Activated CD8-positive, alpha-beta memory T cell treated with anti-CD3 and anti-CD28 coated beads, Interleukin-2, amount 50 U/mL, for 48 hours (primary cell): ENCODE data around the gene USO1.
"Not testable (repeated sequence)": the region's sequence is repeated elsewhere in the genome, so short reads cannot be mapped to it uniquely, and the experiment has no call there.

Experiments
- DNase-seq: peaks from one replicate; pipeline ENCODE4 v3.0.0-alpha.2; 2020

Gene USO1

GRCh38 chr4:75771607-75772006 is 47.2 kb downstream of the USO1 start:
- no peak for DNase-seq

DNA sequence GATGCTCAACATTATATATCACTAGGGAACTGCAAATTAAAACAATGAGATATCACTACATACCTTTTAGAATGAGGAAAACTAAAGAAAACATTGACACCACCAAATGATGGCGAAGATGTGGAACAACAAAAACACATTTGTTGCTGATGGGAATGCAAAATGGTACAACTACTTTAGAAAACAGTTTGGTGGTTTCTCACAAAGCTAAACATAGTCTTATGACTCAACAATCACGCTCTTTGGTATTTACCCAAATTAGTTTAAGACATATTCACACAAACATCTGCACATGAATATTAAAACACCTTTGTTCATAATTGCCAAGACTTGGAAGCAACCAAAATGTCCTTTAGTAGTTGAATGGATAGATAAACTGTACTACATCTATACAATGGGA is 53.2 kb downstream of the USO1 start:
- no peak for DNase-seq

DNA sequence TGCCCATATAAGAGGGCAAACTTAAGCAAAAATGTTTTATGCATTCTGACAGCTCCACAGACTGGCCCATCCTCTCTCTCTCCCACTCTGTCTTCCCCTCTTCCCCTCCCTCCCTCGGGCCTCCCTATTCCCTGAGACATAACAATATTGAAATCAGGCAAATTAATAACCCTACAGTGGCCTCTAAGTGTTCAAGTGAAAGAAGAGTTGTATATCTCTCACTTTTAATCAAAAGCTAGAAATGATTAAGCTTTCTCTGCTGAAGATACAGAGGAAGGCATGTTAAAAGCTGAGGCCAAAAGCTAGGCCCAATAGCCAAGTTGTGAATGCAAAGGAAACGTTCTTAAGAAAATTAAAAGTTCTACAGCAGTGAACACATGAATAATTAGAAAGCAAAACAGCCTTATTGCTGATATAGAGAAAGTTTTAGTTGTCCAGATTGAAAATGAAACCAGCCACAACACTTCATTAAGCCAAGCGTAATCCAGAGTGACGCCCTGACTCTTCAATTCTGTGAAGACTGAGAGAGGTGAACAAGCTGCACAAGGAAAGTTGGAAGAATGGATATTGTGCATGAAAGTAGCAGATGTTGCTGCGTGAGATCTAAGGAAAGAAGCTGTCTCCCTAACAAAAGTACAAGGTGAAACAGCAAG is 54.9 kb downstream of the USO1 start:
- DNase-seq = no peak

DNA sequence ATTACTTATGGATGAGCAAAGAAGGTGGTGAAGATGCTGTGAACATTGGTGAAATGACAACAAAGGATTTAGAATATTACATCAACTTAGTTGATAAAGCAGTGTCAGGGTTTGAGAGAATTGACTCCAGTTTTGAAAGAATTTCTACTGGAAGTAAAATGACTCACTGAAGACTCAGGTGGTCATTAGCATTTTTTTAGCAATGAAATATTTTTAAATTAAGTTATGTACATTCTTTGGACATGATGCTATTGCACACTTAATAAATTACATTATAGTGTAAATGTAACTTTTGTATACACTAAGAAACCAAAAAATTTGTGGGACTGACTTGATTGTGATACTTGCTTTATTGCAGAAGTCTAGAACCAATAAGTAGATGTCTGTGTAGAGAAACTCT is 56.9 kb downstream of the USO1 start:
- no peak for DNase-seq

DNA sequence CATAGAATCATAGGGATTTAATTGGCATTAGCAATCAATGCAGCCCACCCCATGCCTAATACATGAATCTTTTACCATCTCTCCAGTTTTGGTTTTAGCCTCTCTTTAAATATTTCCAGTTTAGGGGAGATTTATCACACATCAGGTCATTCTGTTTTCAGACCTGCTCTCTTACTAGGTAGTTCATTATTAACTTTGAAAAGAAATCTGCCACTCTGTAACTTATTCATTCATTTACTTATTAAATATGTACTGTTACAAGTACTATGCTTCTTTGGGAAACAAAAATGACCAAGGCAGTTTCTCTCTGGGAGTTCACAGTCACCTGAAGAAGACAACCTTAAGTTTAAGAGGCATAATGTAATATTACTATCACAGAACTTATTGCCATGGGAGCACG is 62.1 kb downstream of the USO1 start:
- no peak for DNase-seq

DNA sequence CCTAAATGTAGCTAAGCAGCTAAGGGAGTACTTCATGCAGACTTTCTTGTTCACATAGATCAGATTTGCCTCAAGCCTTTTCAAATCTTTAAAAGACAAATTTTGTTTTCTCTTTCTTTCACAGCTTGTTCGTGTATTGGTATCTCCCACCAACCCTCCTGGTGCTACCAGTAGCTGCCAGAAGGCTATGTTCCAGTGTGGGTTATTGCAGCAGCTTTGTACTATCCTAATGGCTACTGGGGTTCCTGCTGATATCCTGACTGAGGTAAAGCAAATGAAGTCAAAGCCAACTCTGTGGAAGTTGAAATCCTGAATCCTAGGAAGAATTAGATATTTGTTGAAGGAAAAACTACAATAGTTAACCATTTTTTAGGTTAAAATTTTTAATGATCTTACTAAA is 62.6 kb downstream of the USO1 start:
- DNase-seq = no peak

DNA sequence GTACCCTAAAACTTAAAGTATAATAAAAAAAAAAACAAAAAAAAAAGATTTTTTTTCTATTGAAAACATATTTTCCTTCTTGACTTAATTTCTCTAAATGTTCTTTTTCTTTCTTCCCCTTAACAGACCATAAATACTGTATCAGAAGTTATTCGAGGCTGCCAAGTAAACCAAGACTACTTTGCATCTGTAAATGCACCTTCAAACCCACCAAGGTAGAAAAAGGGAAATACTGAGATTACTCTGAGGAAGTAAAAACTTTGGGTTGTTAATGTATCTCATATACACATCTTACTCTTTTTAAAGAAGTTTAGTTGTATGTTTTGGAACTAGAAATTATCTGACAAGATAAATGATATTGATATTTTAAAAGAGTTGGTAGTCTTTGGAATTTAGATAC is 65.6 kb downstream of the USO1 start:
- no peak for DNase-seq

DNA sequence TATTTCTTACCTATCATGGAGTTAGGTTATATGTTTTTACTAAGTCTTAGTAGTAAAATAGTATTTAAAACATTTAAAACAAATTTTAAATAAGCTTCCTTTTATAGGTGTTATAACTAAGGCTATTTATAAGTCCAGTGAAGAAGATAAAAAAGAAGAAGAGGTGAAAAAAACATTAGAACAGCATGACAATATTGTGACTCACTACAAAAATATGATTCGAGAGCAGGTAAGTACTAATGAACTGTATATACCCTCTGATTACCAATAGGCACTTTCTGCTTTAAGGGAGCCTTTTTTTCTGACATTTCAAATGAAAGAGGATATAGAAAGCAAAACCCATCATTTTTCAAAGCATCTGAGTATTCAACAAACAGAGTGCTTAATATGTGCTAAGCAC is 76.6 kb downstream of the USO1 start:
- no peak for DNase-seq

DNA sequence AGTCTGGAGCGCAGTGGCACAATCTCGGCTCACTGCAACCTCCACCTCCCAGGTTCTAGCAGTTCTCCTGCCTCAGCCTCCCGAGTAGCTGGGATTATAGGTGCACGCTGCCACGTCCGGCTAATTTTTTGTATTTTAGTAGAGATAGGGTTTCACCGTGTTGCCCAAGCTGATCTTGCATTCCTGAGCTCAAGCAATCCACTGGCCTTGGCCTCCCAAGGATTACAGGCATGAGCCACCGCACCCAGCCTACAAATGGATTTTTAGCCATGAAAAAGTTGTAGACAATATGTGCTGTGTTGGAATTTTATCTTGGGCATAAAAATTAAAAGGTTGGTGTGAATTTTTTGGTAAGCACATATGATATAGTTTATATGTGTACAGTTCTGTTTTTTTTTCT is 81.7 kb downstream of the USO1 start:
- DNase-seq = not testable (repeated sequence)

DNA sequence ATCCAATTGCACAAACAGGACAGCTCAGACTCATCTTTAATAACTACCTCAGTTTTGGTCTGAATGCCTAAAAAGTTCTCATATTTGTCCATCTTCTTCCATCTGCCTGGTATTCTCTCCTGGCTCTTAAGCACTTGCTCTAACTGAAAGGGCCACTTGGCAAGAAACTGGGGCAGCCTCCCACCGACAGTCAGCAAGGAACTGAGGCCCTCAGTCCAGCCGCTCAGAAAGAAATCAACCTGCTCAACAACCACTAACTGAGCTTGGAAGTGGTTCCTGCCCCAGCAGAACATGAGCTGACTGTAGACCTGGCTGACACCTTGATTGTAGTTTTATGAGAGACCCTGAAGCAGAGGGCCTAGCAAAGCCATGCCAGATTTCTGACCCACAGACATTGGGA is 93.5 kb downstream of the USO1 start:
- no peak for DNase-seq

DNA sequence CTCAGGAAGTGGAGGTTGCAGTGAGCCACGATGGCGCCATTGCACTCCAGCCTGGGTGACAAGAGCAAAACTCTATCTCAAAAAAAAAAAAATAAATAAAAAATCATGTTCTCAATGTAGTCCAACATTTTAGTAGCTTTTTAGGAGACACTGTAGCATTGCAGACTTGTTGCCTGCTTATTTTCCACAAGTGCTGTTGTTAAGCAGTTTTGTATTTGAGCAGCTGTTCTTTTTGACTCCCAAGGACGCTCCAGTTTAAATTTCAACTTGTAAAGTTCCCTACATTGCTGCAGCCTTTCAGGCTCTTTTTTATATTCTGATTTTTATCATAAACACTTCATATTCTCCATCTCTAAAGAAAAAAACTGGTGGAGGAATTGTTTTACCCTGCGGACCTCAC is 94.7 kb downstream of the USO1 start:
- no peak for DNase-seq

GRCh38 chr4:75820197-75820596 is 95.8 kb downstream of the USO1 start:
- no peak for DNase-seq

DNA sequence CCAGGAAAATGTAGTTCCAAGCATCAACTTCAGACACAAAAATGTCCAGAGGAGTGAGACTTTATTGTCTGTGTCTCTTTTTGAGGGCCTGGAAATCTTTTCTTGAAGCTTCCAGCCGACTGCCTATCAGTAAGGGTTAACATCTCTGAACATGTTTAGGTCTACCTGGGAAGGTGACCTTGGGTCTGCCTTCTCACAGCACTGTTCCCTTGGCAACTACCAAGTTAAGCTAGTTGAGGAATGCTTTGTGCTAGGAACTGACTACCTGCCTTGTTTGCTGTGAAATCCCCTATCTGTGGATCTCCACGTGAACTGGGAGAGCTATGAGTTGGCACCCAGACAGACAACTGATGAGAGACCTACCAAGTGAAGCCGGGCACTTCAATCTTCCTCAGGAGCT is 96.3 kb downstream of the USO1 start:
- DNase-seq = no peak

DNA sequence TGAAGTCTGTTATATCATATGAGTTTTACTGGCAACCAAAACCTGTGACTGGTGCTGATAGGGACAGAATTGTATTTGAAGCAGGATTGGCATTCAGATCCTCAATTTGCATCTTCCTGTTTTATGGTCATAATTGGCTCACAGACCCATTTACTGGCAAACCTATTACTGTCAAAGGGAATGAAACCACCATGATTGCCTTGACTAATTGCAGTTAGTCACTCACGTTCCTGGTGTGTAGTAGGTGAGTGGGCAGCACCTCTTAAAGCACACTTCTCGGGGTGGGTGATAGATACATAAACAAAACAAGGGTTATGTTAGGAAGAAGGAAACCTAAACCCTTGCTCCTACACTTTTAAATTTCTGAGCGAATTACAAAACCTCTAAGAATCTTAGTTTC is 96.8 kb downstream of the USO1 start:
- DNase-seq = no peak

GRCh38 chr4:75821966-75822365 is 97.6 kb downstream of the USO1 start:
- DNase-seq = no peak

DNA sequence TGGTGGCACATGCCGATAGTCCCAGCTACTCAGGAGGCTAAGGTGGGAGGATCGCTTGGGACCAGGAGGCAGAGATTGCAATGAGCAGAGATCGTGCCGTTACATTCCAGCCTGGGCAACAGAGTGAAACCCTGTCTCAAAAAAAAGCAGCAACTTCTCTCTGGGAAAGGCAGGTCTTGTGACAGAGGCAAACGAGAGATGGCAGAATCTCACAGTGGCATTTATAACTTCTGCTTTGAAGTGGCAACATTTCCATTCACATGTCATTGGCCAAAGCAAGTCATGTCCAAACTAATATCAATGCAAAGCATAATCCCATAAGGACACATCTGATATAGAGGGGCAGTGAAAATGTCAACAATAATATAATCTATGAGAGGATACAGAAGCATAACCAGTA is 98.0 kb downstream of the USO1 start:
- no peak for DNase-seq

DNA sequence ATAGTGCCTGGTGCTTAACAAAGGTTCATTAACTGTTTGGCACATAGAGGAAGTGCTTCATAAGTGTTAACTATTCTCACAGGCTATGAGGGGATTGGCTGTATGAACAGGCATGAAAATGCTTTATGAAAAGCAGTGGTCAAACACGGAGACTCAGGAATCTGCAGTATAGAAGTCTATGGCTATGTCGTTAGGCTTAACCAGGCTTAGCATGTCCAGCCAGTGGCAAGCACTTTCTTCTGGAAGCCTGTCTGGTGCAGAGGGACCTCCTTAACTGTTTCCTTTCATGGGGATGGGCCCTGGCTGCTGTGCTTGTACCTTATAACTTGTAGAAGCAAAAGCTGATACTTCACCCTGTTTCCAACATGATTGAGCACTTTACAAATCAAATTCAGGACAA is 99.4 kb downstream of the USO1 start:
- no peak for DNase-seq

- no peak for DNase-seq
Observed at GRCh38 chr4:75830906-75831305, 106.5 kb downstream of the USO1 start.

DNA sequence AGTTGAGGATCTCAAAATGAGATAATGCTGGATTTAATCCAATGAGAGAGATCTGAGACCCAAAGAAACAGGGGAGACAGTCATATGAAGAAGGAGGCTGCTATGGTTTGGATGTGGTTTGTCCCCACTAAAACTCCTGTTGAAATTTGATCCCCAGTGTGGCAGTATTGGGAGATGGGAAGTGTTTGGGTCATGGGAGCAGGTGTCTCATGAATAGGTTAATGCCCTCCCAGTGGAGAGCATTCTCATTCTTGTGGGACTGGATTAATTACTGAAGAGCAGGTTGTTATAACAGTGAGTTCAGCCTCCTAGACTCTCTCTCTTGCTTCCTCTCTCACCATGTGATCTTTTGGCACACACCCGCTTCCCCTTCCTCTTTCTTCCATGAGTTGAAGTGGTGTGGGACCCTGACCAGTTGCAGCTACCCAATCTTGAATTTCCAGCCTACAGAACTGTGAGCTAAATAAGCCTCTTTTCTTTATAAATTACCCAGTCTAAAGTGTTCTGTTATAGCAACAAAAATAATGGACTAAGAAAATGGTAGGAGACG is 107.6 kb downstream of the USO1 start:
- no peak for DNase-seq

- DNase-seq = no peak
Observed at GRCh38 chr4:75834095-75834771, 109.9 kb downstream of the USO1 start.

DNA sequence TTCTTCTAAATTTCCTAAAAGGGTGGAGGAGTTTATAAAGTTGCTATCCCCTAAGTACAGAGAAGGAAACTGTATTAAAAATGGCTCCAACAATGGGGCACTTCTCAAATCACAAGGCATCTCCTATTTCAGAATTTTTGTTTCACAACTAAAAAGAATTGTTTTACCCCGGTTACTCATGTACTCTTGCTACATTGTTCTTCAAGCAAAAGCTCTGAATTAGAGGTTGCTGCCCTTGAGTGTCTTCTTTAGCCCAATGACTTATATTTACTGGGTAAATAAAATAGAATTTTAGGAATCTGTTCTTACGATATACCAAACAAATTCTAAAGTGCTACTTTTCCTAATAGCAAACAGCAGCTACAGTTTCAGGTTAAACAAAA is 110.4 kb downstream of the USO1 start:
- DNase-seq = no peak

- DNase-seq = no peak
Observed at GRCh38 chr4:75841641-75842520, 117.5 kb downstream of the USO1 start.

DNA sequence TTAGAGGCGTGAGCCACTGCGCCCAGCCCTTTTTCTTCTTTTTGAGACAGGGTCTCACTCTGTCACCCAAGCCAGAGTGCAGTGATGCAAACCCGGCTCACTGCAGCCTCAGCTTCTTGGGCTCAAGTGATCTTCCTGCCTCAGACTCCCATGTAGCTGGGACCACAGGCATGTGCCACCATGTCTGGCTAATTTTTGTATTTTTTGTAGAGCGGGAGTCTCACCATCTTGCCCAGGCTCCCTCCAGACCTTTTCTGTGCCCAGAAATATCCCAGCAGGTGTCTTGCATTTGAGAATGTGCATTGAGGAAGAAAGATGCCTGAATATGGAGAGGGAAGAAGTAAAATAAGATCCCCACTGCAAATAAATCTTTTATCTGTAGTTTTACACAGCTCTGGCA is 119.2 kb downstream of the USO1 start:
- DNase-seq = no peak

DNA sequence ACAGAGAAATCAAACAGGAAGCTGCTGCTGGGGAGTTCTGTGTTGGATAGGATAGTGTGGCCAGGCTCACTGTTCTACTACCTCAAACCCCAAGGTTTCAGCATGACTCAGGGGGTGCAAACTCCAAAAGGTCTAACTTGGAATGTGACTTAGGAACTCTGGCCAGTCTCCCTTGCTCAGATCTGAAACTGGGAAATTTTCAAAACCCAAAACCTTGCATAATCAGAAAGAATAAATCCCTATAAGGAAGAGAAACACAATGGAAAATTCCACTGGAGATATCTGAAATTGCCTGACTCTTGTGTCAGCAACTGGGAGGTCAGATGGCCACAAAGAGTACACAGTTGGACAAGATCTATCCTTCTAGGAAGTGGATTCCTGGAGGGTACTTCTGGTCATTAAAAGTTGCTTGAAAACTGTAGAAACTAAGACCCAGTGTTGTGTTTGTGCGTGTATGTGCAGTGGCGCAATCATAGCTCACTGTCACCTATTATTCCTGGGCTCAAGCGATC is 119.8 kb downstream of the USO1 start:
- no peak for DNase-seq
